Muscle layer of duodenum (tissue), 2 donors: ENCODE measurements around the gene SLC24A4.

Source experiments
- H3K27ac ChIP-seq: one replicate; pipeline ENCODE4 v1.7.0; 2013; ENCODE audit warnings: mild to moderate bottlenecking, low read length
- H3K27me3 ChIP-seq: one replicate; pipeline ENCODE4 v1.7.0; 2013; ENCODE audit warnings: low read depth, mild to moderate bottlenecking, control low read depth, low read length
- H3K36me3 ChIP-seq, 2 donors: one replicate each; pipeline ENCODE4 v1.7.0; 2013; ENCODE audit warnings: low read length in 2 of 2, control low read depth in 1 of 2, mild to moderate bottlenecking in 1 of 2; ENCODE audit not compliant: insufficient read depth in 2 of 2, control insufficient read depth in 1 of 2
- H3K4me1 ChIP-seq, 2 donors: one replicate each; pipeline ENCODE4 v1.7.0; 2013; ENCODE audit warnings: low read length in 2 of 2, mild to moderate bottlenecking in 2 of 2, control low read depth in 1 of 2, moderate library complexity in 1 of 2; ENCODE audit not compliant: insufficient read depth in 2 of 2, control insufficient read depth in 1 of 2
- H3K4me3 ChIP-seq, 2 donors: one replicate each; pipeline ENCODE4 v1.7.0; 2013; ENCODE audit warnings: low read length in 2 of 2, low read depth in 1 of 2, mild to moderate bottlenecking in 1 of 2
- H3K9me3 ChIP-seq, 2 donors: one replicate each; pipeline ENCODE4 v1.7.0; 2013; ENCODE audit warnings: low read length in 2 of 2, control low read depth in 1 of 2, mild to moderate bottlenecking in 1 of 2; ENCODE audit not compliant: control insufficient read depth in 1 of 2
- donor health status: healthy.

SLC24A4 gene

GRCh38 chr14:92294506-92294905, 28.5 kb upstream of the SLC24A4 start:
- Histone ChIP-seq H3K4me3 (no peak overlapping the region), H3K27me3 (no peaks in the 10 kb centered on the region), H3K36me3 (no peaks in the 10 kb centered on the region), H3K4me1 (no peaks in the 10 kb centered on the region), H3K27ac (no peak overlapping the region), H3K9me3 (no peaks in the 10 kb centered on the region)

GRCh38 chr14:92297818-92298595, 25.0 kb upstream of the SLC24A4 start:
- Histone ChIP-seq H3K4me3 (no peak overlapping the region), H3K9me3 (no peaks in the 10 kb centered on the region), H3K27ac (no peak overlapping the region), H3K36me3 (no peaks in the 10 kb centered on the region), H3K27me3 (no peaks in the 10 kb centered on the region), H3K4me1 (no peaks in the 10 kb centered on the region)

- no peaks in the 10 kb centered on the region for H3K27me3 ChIP-seq
- H3K27ac ChIP-seq: no peak overlapping the region
- H3K36me3 ChIP-seq: no peaks in the 10 kb centered on the region
- no peaks in the 10 kb centered on the region for H3K9me3 ChIP-seq
- H3K4me3 ChIP-seq: no peak overlapping the region
- no peaks in the 10 kb centered on the region for H3K4me1 ChIP-seq
These were observed 20.5 kb upstream of the SLC24A4 start for GRCh38 chr14:92302481-92302880.

DNA sequence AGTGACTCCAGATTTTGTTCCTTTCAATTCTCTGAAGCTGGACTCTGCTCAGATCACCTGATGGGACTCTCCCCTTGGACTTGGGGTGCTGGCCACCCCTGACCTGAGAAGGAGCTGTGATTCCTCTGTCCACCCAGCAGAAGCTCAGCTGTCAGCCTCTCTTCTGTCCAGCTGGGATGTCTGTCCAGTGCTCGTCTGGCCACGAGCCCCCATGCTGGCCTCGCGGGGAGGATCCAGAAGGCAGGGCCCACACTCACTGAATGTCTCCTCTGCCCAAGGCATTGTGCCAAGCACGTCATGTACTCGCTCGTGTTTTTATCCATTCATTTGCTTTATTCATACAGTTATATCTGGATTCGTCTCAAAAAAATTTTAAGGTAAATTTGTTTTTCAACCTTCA, 14.2 kb upstream of the SLC24A4 start:
- H3K36me3 ChIP-seq: no peaks in the 10 kb centered on the region
- no peak overlapping the region for H3K4me3 ChIP-seq
- H3K4me1 ChIP-seq: no peaks in the 10 kb centered on the region
- H3K9me3 ChIP-seq: no peaks in the 10 kb centered on the region
- H3K27ac ChIP-seq: no peak overlapping the region
- H3K27me3 ChIP-seq: no peaks in the 10 kb centered on the region

DNA sequence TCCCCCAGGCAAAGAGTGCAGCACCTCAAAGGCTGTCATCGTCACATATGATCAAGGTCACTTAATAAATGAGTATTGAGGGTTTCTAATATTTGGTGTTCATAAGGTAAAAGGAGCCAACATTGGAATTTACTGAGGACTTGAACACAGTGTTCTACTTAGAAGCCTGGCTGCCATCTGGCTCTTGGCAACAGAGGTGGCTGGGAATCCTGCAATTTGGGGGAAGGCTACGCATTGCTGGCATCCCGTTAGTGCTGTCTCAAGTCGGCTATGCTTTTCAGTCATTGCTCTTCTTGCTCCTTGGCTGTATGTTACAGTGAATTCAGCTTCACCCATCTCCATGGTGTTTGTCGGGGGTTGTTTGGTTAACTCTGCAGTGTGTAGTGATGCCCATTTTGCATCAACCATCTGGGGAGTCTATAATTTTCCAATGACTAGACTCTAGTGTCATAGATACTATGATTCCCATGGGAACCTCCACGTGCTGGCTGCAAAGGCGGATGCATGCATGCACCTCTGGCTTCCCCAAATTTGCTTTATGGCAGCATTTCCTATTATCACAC, 12.9 kb upstream of the SLC24A4 start:
- H3K27me3 ChIP-seq: no peaks in the 10 kb centered on the region
- H3K36me3 ChIP-seq: no peaks in the 10 kb centered on the region
- H3K4me3 ChIP-seq: no peak overlapping the region
- H3K9me3 ChIP-seq: no peaks in the 10 kb centered on the region
- H3K27ac ChIP-seq: no peak overlapping the region
- no peaks in the 10 kb centered on the region for H3K4me1 ChIP-seq

DNA sequence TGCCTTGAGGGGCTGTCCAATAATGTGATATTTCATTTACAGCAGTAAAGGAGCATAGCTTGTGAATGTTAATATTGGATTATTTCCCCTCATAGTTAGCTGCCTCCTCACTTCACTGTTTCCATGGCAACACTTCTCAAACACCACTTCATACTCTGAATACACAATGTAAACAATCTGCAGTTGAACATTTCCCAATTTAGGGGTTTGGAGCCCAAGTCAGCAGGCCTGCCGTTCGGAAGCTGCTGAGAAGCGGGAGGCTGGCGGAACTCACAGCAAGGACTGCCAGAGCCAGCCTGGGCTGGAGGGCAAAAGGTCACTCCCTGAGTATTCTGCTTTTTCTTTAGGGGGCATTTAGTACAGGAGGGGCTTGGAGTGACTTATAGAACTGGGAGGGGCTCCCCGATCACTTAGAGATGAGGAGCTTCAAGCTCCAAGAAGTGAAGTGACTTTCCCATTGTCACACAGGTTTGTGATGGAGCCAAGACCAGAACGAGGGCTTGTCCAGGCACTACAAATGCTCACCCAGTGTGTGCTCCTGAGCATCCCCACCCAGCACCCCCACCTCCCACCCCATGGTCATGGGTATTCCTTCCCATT, 12.1 kb upstream of the SLC24A4 start:
- Histone ChIP-seq H3K4me3 (no peak overlapping the region), H3K27me3 (no peaks in the 10 kb centered on the region), H3K36me3 (no peaks in the 10 kb centered on the region), H3K27ac (no peak overlapping the region), H3K9me3 (no peaks in the 10 kb centered on the region), H3K4me1 (no peaks in the 10 kb centered on the region)

DNA sequence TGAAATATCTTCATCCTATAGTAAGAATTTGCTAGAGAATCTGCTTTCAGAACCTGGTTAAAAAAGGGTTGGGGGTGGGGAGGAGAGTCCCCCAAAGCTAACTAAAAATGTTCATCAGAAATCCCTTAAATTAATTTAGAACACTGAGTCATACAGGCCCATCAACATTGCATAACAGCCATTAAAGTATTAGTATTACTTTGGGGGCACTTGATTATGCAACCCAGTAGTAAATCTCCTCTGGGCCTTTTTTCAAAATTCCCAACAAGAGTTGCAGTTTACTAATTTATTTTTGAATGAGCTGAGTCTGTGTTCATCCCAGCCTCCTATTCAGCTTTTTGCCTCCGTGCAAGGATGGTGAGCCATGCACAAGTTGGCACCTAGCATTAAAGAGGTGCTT, 8.8 kb upstream of the SLC24A4 start:
- no peak overlapping the region for H3K4me3 ChIP-seq
- H3K36me3 ChIP-seq: no peaks in the 10 kb centered on the region
- H3K27ac ChIP-seq: no peak overlapping the region
- no peaks in the 10 kb centered on the region for H3K9me3 ChIP-seq
- no peaks in the 10 kb centered on the region for H3K4me1 ChIP-seq
- H3K27me3 ChIP-seq: no peaks in the 10 kb centered on the region

GRCh38 chr14:92315050-92315805, 7.7 kb upstream of the SLC24A4 start:
- no peak overlapping the region for H3K27ac ChIP-seq
- H3K36me3 ChIP-seq: no peaks in the 10 kb centered on the region
- no peak overlapping the region for H3K4me3 ChIP-seq
- H3K9me3 ChIP-seq: no peaks in the 10 kb centered on the region
- no peaks in the 10 kb centered on the region for H3K4me1 ChIP-seq
- peaks cover 4% of the 10 kb centered on the region for H3K27me3 ChIP-seq

DNA sequence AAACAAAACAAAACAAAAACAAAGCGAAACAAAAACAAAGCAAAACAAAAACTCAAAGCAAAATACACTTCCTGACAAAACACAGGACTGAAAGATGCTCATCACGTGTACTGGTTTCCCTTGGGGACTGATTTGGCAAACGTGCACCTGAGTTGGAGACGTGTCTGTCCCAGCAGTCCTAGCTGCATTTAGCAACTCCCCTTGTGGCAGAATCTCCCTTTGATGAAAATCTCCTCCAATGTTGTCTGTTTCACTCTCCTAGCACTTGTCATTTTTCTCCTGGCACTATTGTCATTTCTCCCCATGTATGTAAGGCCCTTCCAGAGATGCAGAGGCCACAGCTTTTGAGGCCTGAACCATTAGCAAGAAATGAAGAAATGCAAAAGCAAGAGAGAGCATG, 6.8 kb upstream of the SLC24A4 start:
- H3K36me3 ChIP-seq: no peaks in the 10 kb centered on the region
- H3K27ac ChIP-seq: no peak overlapping the region
- H3K4me3 ChIP-seq: no peak overlapping the region
- H3K27me3 ChIP-seq: peaks cover 4% of the 10 kb centered on the region
- H3K4me1 ChIP-seq: no peaks in the 10 kb centered on the region
- no peaks in the 10 kb centered on the region for H3K9me3 ChIP-seq

DNA sequence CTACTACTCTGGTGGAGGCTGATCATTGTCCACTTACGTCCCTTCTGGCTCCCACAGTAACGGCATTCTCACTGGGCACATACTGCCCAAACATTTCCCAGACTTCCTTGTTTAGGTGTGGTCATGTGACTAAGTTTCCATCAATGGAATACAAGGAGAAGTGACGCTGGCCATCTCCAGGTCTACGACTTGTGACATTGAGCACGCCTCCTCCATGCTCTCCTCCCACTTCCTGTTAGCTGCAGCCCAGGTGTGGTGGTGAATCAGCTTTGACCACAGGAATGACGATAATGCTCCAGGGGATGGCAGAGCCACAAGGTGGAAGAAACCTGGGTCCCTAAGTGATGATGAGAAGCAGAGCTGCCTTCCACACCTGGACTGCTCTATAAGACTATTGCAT, 6.0 kb upstream of the SLC24A4 start:
- Histone ChIP-seq H3K27me3 (peaks cover 11% of the 10 kb centered on the region), H3K4me1 (no peaks in the 10 kb centered on the region), H3K36me3 (no peaks in the 10 kb centered on the region), H3K4me3 (no peak overlapping the region), H3K9me3 (no peaks in the 10 kb centered on the region), H3K27ac (no peak overlapping the region)

DNA sequence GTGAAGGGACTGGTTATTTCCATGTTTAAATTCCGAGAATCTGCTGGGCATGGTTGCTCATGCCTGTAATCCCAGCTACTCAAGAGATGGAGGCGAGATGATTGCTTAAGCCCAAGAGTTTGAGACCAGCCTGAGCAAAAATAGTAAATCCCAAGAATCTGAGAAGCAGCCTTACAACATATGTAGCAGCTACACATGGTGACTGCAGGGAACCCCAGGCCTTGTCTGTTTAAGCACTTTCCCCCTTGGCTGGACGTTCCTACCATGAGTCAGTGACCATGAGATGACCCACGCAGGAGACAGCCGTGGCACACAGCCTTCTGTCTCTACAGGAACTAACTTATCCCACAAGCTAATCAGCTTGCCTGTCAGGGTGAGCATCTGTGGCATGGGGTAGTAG, 5.5 kb upstream of the SLC24A4 start:
- no peaks in the 10 kb centered on the region for H3K9me3 ChIP-seq
- peaks cover 16% of the 10 kb centered on the region for H3K27me3 ChIP-seq
- H3K4me3 ChIP-seq: no peak overlapping the region
- H3K36me3 ChIP-seq: no peaks in the 10 kb centered on the region
- peaks cover 0 to 2% of the 10 kb centered on the region in 2 donors for H3K4me1 ChIP-seq
- H3K27ac ChIP-seq: no peak overlapping the region
